Gastrocnemius medialis (tissue), 4 donors: ENCODE results near the gene TMEM39B.

Experiments used
- CTCF ChIP-seq, 5 experiments: fragments of 450-650 bp in 3 of 5; fragments of 200-600 bp in 2 of 5; sonication (generic) in 2 of 5; IDR thresholded peaks in 4 of 5; conservative IDR thresholded peaks in 1 of 5; 1 replicate in 4 of 5; 2 replicates in 1 of 5; pipeline ENCODE4 v1.5.1; 2016 to 2019; ENCODE audit warnings: antibody characterized with exemption in 5 of 5, mild to moderate bottlenecking in 3 of 5, moderate library complexity in 3 of 5
- POLR2A ChIP-seq, 2 donors: fragments of 450-650 bp; IDR thresholded peaks; one replicate each; pipeline ENCODE4 v1.6.1; 2017; ENCODE audit warnings: antibody characterized with exemption in 2 of 2, mild to moderate bottlenecking in 2 of 2, moderate library complexity in 2 of 2

GRCh38 chr1:32128479-32128878 lies 55.7 kb downstream of the TMEM39B start:
- no peak for TF ChIP-seq CTCF (IDR thresholded peaks at IDR 0.05 in 4 of 5, conservative IDR thresholded peaks at IDR 0.05 in 1 of 5)
- no peak for TF ChIP-seq POLR2A (IDR thresholded peaks at IDR 0.05)
